GM19397 (cell line): ENCODE measurements around the gene ADGRB2.

ENCODE experiments used
- ATAC-seq: cut with Tn5 transposase; IDR thresholded peaks from one replicate; pipeline ENCODE4 v1.9.1; 2021; ENCODE audit warnings: mild to moderate bottlenecking, moderate library complexity; ENCODE audit not compliant: unreplicated experiment

ADGRB2 gene

DNA sequence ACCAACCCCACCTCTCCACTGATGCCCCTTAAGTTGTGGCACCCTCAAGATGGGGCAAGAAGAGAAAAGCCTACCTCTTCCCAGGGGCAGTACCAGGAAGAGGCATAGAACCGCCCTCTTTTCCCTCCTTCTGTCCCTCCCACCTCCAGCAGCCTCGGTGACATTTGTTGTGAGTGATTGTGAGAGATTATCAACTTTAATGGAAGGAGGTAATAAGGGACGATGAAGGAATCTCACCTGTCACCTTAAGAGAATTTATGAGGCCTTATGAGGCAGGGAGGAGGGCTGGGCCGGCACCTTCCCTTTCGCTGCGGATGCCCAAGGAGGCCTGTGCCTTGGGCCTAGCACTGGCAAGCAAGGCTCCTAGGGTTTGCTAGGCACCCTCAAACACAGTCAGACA, 1.4 kb upstream of the ADGRB2 start:
- no peak for ATAC-seq

DNA sequence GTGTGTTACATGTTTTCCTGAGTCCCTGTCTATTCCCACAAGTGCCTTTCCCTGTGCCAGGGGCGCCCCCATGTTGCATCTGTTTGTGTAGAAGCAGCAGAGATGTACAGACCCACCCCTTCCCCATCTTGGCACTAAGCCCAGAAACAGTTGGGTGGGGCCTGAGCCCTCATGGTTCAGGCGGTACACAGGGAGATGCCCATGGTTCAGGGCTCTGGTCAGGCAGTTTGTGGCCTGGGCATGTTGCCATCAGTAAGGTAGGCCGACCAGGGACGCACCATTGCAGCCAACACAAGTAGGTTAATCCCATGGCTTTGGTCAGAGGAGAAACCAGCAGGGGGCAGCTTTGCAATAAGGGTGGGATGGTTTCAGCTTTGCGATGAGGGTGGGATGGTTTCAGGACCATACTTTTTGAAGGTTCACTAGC, 914 bp upstream of the ADGRB2 start:
- ATAC-seq, result no peak

DNA sequence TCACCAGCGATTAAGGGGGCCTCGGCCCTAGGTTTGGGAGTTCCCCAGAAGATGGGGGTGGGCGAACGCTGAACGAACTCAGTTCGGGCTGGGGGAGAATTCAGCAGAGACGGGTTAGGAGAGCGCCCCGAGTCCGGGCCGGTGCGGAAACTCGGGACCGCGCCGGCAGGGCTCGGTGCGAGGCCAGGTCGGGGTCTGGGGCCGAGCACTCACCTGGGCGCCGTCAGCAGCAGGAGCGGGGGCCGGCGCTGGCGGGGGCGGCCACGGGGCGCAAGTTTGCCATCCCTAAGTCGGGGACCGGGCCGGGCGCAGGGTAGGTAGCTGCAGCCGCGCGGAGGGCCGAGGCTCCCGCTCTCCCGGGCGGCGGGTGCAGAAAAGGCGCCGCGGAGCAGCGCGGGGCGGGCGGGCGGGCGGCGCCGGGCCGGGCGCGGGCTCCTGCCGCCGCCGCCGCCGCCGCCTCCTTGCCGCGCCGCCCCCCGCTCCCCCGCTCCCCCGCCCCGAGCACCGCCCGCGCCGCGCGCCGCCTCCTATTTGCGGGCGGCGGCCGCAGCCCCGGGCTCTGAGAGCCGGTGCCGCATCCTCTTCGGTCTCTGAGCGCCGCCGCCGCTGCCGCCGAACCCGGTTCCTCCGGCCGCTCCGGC, 349 bp downstream of the ADGRB2 start:
- no peak for ATAC-seq

DNA sequence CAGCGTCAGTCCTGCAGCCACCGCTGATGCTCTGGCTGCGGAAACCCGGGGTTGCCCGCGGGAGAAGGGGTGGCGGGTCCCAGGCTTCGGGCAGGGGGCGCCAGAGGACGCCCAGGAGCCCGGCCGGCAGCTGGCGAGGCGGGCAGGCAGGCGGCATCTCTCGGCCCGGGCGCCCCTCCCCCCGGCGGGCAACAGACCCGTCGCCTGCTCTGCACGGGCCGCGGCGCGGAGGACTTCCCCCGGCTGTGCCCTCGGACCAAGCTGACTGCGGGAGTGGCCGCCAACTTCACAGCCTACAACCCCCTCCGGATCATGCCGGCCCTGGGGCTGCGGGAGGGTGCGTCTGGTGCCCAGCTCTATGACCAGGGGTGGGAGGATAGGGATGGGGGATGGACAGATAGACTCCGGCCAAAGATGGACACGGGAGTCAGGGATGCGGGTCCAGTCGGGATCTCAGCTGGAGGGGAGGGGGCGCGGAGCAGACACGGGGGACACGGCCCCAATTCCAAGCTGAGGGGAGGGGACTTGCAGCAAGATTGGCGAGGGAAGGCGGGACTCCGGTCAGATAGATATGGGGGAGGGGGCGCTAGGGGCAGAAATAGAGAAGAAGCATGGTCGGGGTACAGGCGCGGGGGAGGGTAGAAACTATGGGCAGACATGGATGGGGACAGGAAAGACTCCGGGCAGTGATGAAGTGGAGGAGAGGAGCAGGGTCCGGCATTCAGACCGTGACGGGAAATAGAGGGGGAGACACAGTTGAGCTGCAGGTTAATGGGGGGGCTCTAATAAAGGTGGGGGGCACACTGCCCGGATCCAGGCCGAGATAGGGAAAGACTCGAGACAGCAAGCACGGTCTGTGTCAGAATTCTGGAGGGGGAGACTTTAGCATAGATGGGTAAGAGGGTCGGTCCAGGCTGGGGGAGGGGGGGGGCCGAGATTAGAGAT, 1.1 kb downstream of the ADGRB2 start:
- ATAC-seq, result no peak

DNA sequence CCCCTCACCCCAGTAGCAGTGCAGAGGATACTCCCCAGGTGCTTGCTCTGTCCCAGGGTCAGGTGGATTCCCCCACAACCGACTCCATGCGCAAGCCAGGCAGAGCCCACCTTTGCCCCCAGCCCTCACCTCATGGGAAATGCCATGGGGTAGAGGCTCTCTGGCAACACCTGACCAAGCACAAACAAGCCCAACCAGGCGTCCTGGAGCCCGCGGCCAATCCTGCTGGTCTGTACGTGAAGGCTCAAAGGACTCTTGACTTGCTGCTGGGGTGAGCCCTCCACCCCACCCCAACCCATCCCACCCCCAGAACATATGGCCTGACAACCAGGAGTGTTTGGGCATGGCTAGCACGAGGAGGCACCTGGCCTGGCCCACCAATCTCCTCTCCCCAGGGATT, 1.8 kb downstream of the ADGRB2 start:
- ATAC-seq, result no peak

DNA sequence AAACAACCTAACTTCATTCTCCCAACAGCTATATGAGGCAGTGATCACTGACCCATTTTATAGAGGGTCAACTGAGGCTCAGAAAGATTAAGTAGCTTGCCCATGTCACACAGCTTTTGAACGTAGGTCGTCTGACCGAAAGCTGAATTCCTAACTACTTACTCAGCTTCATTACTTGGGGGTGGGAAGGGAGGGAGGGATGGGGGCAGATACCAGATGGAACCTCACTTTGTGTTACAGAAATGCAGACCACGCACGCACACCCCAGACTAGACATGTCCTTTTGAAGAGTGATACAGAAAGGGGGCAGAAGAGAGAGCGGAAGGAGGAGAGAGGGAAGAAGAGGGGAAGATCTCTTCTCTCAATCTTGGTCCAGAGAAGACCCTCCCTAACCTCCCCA, 2.3 kb downstream of the ADGRB2 start:
- no peak for ATAC-seq

DNA sequence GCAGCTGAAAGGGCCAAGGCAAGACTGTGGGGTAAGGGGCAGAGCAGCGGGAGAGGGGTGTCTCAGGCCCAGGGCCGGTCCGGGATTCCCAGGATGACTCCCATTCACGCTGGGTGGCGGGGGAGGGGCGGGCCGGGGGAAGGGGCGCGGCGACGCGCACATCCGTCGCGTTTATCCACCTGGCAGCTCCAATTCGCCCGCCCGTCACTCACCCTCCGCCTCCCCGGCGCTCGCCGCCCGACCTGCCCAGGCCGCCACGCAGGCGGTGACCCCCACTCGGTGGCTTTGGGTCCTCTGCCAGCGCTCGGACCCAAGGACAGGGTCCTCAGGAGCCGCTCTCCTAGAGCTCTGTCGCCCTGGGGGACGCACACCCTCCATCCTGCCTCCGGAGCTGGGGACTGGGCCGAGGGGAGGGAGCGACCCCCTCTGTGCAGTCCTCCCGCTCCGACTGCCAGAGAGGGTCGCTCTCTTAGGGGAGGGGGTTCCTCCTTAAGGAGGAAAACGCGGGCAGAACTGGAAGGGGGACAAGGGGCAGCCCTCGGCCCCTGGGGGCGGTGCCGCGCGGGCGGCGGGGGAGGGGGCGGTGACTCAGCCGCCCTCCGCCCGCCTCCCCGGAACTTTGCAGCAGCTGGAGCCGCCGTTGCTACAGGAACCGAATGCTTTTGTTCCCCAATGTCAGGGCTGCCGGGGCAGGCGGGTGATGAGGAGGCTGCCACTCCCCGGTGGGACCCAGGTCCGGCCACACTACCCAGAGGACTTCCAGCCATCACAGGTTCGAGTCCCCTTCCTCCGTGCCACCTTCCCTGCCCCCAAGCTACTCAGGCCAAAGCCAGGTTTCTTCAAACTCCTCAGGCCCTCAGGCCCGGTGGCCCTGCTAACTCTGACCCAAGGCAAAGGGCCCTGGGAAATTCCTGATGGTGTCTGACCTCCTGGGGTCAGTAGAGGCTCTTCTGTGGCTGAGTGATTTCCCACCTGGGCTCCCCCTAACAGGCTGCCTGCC, 3.4 kb downstream of the ADGRB2 start:
- no peak for ATAC-seq

DNA sequence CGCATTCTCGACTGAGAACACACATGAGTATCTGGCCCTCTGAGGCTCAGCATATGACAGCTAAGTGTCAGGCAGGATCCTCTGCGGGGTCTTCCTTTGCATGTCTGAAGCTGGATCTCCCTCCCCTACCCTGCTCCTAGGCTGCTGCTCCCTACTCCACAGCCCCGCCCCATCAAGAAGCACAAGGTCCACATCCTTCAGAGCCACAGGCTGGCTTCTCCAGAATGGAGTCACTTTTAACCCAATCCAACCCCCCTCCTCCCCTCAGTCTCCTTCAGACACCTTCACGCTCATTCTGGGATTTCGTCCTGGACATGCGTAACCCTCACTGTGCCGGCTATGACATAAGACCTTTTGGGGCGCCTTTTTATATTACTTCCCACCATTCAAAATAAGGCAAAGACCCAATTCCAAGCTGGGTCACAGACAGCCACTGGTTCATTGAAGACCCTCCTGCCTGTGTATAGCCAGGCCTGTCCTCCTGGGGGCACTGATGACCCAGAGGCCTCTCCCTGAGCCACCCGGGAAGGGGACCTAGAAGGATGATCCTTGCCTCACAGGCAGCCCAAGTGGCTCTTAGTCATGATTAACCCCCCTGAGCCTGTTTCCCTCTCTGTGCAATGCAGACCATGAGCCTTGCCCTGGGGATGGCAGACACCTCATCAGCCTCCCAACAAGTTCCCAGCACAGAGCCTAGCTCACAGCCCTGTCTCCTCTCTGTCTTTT, 4.7 kb downstream of the ADGRB2 start:
- ATAC-seq, result no peak

DNA sequence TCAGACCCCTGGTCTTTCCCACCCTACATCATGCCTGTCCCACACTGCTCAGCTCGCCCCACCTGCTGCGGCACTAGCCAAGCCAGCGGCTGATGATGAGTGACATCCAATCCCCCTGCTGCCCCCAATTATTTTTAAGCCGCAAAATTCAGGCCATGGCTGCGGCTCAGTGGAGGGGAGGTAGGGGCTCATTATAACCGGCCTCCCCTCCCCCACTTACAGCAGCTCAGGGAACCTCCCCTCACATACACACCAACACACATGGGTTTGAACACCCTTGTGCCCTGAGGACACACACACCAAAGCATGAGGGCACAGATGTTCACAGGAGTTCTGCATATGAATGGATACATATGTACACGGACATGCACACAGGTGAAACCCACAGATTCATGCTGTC, 5.3 kb downstream of the ADGRB2 start:
- ATAC-seq, result no peak

DNA sequence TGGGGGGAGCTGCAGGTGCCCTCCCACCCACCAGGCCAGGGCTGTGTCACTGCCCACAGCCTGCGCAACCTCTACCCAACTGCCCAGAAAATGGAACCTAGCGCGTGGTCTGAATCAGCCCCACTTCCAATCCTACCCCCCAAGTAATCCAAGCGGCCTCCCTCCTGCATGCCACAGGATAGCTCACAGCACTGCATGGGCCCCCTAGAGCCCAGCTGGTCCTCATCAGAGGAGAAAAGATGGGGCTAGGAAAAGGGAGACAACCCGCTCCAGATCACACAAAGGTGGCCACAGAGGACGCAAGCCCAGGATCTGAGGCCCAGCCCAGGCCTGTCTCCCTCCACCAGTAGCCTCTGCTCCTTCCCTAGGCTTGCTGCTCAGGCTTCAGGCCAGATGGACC, 6.2 kb downstream of the ADGRB2 start:
- ATAC-seq, result no peak

DNA sequence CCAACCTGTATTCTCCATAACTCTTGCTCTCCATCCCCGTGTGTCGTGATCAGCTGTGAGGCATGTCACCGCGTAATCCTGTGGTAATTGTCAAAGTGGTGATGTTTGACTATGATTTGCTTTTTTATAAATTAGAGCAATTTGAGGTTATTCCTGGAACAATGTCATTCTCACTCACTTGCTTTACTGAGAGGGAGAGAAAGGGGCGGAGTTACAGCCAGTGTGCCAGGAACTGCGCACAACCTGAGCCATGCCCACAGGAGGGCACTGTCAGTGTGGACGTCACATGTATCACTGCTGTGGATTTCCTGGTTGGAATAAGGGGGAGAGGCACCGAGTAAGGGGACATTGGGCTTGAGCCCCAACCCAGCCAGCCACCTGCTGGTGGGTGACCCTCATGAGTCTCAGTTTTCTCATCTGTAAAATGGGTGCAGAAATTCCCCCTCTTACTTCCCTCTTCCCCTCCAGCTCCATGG, 6.9 kb downstream of the ADGRB2 start:
- no peak for ATAC-seq

DNA sequence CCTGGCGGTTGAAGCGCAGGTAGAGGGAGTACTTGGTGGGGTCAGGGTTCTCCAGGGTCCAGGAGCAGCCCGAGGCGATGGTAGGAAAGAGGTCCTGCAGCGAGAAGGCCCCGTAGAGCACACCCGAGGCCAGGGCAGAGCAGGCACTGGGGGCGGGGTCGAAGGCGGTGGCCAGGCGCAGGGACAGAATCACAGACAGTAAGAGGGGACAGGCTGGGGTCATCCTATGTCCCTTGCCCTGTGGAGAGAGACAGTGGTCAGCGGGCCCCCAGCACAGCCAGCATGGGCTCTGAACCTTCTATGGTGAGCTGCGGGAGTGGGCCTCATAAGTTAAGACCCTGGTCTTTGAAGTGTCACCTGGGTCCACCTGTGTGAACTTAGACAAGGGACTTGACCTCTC, 7.6 kb downstream of the ADGRB2 start:
- ATAC-seq, result no peak

DNA sequence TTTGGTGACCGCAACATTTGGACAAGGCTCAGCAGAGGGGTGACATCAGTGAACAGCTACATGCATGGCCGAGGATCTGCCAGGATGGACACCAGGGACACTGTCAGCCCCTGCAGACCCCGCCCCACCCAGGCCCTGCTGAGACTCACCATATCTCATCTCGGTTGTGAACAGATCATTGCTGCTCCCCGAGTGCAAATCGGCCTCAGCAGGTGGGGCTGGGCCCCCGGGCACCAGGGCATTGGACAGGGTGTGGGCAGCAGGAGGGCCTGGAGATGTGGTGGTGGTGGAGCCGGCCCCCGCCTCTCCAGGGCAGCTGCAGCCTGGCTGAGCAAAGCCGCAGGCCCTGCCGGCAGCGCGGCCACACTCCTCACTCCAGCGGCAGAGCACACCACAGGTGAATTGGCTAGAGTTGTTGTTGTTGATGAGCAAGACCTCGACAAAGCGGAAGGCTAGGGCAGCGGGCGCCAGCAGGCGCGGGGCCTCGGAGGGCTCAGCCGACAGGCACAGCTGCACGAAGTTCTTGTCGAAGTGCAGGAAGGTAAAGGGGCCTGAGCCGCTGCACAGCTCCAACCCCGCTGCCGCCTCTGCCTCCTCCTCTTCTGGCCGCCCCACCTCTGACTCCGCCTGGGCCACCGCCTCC, 8.2 kb downstream of the ADGRB2 start:
- ATAC-seq, result no peak

DNA sequence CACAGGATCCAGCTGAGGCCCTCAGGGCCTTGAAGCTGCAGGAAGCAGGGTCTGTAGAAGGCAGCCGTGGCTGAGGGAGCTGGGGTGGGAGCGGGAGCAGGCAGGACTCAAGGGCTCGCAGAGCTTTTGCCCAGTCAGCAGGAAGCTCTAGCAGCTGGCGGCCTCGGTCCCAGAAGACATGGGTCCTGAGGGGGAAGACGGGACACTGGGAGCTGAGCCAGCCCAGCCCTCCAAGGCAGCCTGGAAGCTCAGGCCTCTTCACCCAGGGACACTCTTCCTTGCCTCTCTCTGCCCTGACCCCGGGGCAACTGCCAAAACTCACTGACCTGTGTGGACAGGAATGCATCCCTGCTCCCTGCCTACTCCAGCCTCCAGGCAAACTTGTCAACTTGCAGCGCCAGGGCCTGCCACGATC, 8.9 kb downstream of the ADGRB2 start:
- no peak for ATAC-seq

DNA sequence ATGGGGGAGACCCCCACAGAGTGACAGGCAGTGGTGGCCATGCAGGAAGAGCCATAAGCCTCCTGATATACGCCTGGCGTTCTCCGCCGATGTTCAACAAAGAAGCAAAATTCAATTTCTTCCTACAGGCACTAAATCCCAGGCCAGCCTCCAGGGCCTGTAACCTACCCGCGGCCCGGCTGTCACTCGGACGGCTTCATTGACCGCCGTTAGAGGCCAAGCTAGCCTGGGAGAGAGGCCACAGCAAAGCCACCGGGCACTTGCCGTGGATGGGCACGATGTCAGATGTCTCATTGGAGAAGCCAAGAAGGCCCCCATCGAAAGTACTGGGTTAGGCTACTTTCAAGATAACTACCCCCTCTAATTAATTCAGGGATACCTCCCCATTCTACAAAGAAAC, 9.7 kb downstream of the ADGRB2 start:
- ATAC-seq, result no peak

DNA sequence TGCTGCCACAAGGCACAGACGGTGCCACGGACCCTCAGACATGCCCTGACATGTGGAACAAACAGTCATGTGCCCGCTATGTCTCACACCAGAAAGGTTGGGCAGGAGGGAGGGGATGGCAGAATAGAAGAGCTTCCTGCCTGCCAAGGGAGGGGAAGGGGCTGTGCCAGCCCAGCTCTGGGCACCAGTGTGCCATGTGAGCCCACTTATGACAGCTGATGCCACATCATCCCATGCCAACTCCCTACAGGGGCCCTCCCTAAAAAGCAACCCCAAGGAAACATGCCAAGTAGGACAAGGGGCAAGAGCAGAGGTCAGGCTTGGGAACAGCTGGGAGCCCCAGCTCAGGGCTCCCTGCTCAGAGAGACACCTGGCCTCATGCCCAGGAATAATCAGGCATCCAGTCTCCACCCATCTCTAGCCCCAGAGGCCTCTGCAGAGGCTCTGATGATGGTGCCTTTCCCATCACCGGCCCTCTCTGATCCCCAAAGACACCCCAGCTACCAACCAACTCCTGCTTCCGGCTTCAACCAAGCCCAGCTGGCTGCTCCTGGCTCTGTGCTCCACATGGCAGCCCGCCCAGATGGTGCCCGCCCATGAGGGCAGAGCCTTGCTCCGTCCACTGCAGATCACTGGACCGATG, 10.3 kb downstream of the ADGRB2 start:
- ATAC-seq, result no peak

DNA sequence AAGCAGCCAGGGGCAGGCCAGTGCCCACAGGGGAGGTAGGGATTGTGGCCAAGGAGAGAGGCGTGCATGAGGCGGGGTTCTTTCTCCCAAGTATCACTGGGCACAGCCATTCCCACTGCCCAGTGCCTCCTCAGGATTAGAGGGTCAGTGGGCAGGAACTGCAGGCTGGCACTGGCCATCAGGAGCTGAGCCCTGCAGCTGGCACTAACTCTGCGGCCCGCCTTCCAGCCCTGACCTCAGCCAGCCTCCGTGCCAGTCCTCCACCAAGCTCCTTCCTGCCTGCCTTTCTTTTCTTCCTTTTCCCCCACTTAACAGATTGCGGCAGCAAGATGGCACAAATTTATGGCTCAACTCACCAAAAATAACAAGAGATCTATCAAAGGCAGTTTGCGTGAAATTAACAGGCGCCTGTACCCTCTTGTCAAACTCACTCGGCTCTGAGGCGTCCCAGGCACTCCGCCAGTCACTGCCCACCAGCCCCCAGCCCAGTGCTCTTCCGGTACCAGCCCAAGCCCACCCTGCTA, 11.1 kb downstream of the ADGRB2 start:
- no peak for ATAC-seq

DNA sequence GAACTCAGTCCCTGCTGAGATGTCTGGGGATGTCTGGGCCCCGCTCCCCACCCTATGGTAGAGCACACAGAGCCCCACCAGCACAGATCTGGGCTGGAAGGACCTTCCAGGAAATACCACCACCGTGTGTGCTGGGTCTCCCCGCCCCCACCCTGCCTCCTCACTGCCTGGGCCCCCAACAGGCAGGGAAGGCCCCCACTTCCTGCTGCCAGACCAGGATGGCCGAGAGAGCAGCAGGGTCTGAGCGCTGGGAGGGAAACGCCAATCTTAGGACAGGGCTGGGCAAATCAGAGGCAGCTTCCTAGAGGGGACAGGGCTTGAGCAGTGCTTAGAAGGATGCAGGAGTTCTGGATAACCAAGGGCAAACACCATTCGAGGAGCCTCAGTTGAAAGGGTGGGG, 11.9 kb downstream of the ADGRB2 start:
- no peak for ATAC-seq

DNA sequence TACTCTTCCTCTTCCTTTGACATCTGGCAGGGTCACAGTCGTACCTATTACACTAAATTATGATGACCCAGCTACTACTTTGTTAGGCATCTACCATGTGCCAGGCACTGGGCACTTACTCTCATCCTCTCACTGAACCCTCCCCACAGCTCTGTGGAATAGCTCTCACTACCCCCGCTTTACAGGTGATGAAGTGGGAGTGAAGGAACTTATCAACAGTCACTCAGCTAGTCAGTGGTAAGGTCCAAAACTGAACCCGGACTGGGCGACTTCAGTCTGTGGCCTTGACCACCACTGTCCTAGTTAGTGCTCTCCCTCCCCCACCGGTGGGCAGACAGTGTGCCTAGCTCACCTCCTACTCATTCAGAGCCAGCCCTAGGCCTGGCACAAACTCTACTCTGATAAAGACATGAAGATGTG, 12.3 kb downstream of the ADGRB2 start:
- no peak for ATAC-seq
